Neural cell (in vitro differentiated cells): ENCODE results near the gene CMPK2.

Experiments used
- EP300 ChIP-seq: fragments of 450-650 bp; conservative IDR thresholded peaks from 2 replicates; pipeline ENCODE4 v1.6.1; 2014; ENCODE audit warnings: antibody characterized with exemption, mild to moderate bottlenecking, moderate library complexity; ENCODE audit not compliant: poor library complexity, severe bottlenecking
- EZH2 ChIP-seq: fragments of 200-600, 300-800 bp; shearing (Covaris generic), sonication (generic); IDR thresholded peaks from 2 replicates; pipeline ENCODE4 v1.6.1; 2014; ENCODE audit warnings: antibody characterized with exemption, low read length, borderline replicate concordance, mild to moderate bottlenecking; ENCODE audit not compliant: insufficient read depth, poor library complexity, severe bottlenecking
- MXI1 ChIP-seq: fragments of 450-650 bp; conservative IDR thresholded peaks from 2 replicates; pipeline ENCODE4 v1.6.1; 2014; ENCODE audit warnings: antibody characterized with exemption, mild to moderate bottlenecking; ENCODE audit not compliant: poor library complexity, severe bottlenecking
- POLR2AphosphoS5 ChIP-seq: IDR thresholded peaks from 2 replicates; pipeline ENCODE4 v1.6.1; 2012
- RAD21 ChIP-seq: fragments of 450-650 bp; conservative IDR thresholded peaks from 2 replicates; pipeline ENCODE4 v1.6.1; 2014; ENCODE audit warnings: antibody characterized with exemption, mild to moderate bottlenecking, moderate library complexity
- SMC3 ChIP-seq: fragments of 450-650 bp; conservative IDR thresholded peaks from 2 replicates; pipeline ENCODE4 v1.6.1; 2014; ENCODE audit warnings: antibody characterized with exemption, mild to moderate bottlenecking, moderate library complexity; ENCODE audit not compliant: poor library complexity
- TAF1 ChIP-seq: IDR thresholded peaks from 2 replicates; pipeline ENCODE4 v1.6.1; 2012; ENCODE audit warnings: low read depth
- TF ChIP-seq, protein P1 (sequence below): fragments of 450-650 bp; IDR thresholded peaks from 2 replicates; pipeline ENCODE4 v1.5.1; 2014; ENCODE audit warnings: antibody characterized with exemption, mild to moderate bottlenecking, moderate library complexity; ENCODE audit not compliant: poor library complexity, severe bottlenecking
- TF ChIP-seq, protein P2 (sequence below): IDR thresholded peaks from 2 replicates; pipeline ENCODE4 v1.6.1; 2012; ENCODE audit warnings: borderline replicate concordance

DNA sequence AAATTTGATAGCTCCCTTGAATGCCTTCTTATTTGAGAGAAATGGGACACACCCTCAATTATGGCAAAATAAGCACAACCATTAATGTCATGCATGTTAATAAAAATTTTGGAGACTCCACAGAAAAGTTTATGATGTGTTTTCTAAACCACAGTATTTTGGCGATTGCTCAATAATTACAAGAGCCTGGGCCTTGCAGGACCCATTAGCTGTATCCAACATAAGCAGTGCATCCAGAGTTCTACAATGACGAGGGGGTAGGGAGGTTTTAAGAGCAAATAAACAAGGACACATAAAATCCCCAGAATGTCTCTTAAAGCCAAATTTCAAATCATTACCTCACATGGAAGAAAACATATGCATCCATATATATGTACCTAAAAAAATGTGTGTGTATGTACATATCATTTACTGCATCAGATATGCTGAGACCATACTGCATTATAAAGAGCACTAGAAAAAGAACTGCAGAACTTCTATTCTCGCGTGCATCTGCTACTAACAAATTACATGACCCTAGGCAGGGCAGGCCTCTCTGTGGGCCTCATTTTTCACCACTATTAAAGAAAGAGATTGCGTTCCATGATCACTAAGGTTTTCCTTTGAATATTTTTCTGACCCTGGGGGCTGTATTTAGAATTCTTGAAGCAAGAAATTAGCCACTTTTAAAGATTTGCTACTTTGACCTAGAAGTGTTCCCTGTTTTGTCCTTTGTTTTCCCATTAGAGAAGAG lies 38.0 kb downstream of the CMPK2 start:
- TF ChIP-seq, protein P1, sequence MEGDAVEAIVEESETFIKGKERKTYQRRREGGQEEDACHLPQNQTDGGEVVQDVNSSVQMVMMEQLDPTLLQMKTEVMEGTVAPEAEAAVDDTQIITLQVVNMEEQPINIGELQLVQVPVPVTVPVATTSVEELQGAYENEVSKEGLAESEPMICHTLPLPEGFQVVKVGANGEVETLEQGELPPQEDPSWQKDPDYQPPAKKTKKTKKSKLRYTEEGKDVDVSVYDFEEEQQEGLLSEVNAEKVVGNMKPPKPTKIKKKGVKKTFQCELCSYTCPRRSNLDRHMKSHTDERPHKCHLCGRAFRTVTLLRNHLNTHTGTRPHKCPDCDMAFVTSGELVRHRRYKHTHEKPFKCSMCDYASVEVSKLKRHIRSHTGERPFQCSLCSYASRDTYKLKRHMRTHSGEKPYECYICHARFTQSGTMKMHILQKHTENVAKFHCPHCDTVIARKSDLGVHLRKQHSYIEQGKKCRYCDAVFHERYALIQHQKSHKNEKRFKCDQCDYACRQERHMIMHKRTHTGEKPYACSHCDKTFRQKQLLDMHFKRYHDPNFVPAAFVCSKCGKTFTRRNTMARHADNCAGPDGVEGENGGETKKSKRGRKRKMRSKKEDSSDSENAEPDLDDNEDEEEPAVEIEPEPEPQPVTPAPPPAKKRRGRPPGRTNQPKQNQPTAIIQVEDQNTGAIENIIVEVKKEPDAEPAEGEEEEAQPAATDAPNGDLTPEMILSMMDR, result no peak
- TF ChIP-seq EP300, result no peak
- TF ChIP-seq SMC3, result no peak
- TF ChIP-seq MXI1, result no peak
- no peak for TF ChIP-seq POLR2AphosphoS5
- no peak for TF ChIP-seq TAF1
- no peak for TF ChIP-seq EZH2
- TF ChIP-seq RAD21, result no peak
- TF ChIP-seq, protein P2, sequence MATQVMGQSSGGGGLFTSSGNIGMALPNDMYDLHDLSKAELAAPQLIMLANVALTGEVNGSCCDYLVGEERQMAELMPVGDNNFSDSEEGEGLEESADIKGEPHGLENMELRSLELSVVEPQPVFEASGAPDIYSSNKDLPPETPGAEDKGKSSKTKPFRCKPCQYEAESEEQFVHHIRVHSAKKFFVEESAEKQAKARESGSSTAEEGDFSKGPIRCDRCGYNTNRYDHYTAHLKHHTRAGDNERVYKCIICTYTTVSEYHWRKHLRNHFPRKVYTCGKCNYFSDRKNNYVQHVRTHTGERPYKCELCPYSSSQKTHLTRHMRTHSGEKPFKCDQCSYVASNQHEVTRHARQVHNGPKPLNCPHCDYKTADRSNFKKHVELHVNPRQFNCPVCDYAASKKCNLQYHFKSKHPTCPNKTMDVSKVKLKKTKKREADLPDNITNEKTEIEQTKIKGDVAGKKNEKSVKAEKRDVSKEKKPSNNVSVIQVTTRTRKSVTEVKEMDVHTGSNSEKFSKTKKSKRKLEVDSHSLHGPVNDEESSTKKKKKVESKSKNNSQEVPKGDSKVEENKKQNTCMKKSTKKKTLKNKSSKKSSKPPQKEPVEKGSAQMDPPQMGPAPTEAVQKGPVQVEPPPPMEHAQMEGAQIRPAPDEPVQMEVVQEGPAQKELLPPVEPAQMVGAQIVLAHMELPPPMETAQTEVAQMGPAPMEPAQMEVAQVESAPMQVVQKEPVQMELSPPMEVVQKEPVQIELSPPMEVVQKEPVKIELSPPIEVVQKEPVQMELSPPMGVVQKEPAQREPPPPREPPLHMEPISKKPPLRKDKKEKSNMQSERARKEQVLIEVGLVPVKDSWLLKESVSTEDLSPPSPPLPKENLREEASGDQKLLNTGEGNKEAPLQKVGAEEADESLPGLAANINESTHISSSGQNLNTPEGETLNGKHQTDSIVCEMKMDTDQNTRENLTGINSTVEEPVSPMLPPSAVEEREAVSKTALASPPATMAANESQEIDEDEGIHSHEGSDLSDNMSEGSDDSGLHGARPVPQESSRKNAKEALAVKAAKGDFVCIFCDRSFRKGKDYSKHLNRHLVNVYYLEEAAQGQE, result no peak
